Heart right ventricle (tissue), 16 donors: ENCODE results near the gene EHD2. TPM values are rescaled to one million over a fixed set of nuclear protein-coding genes. Genes with fewer than 3 reads are reported as not detected.
"Not testable (repeated sequence)": the region's sequence is repeated elsewhere in the genome, so short reads cannot be mapped to it uniquely, and the experiment has no call there.

Experiments
- ATAC-seq, 8 donors: fragments of 200-7000 bp; cut with Tn5 transposase; one replicate each; pipeline ENCODE4 v1.9.1; 2020; ENCODE audit warnings: mild to moderate bottlenecking in 8 of 8, moderate library complexity in 8 of 8, moderate number of reproducible peaks in 1 of 8
- DNase-seq, 2 donors: peaks; one replicate each; pipeline ENCODE4 v3.0.0-alpha.2; 2020
- H3K27ac ChIP-seq, 10 donors: fragments of 200-600 bp; sonication (generic) in 2 of 10; one replicate each; pipeline versions ENCODE4 v1.5.0 to v1.8.0; 2020 to 2022; ENCODE audit warnings: mild to moderate bottlenecking in 3 of 10
- H3K27me3 ChIP-seq, 7 donors: fragments of 200-600 bp; one replicate each; pipeline ENCODE4 v1.8.0; 2021 to 2022; ENCODE audit warnings: mild to moderate bottlenecking in 2 of 7
- H3K36me3 ChIP-seq, 9 donors: fragments of 200-600 bp; sonication (generic) in 1 of 9; one replicate each; pipeline versions ENCODE4 v1.5.0 to v1.8.0; 2020 to 2022; ENCODE audit warnings: mild to moderate bottlenecking in 2 of 9
- H3K4me1 ChIP-seq, 9 donors: fragments of 200-600 bp; sonication (generic) in 1 of 9; one replicate each; pipeline versions ENCODE4 v1.5.0 to v1.8.0; 2020 to 2022; ENCODE audit warnings: mild to moderate bottlenecking in 4 of 9
- H3K4me3 ChIP-seq, 10 donors: fragments of 200-600 bp; sonication (generic) in 2 of 10; one replicate each; pipeline versions ENCODE4 v1.5.0 to v1.8.0; 2020 to 2022; ENCODE audit warnings: mild to moderate bottlenecking in 7 of 10, moderate library complexity in 2 of 10
- H3K9me3 ChIP-seq, 11 donors: fragments of 200-600 bp in 10 of 11; sonication (generic) in 2 of 11; one replicate each; pipeline versions ENCODE4 v1.5.0 to v1.8.0; 2013 to 2022; ENCODE audit warnings: mild to moderate bottlenecking in 2 of 11, control low read depth in 1 of 11, moderate library complexity in 1 of 11
- WGBS, 2 donors: extraction: QIAGEN DNeasy Blood & Tissue Kit; methylation state at CpG; one replicate each; pipeline ENCODE4 v1.1.7; 2013; ENCODE audit warnings: inconsistent platforms in 1 of 2; 5-methylcytosine and 5-hydroxymethylcytosine counted together
- intact Hi-C, 10 donors: fragments of 100-400 bp; cut with DNase I; formaldehyde crosslinking; loops; one replicate each; pipeline versions ENCODE4 v1.11.1 to v1.14.2; 2022
- polyA plus RNA-seq, 2 donors: library from polyadenylated mRNA; stranded (reverse); fragments of 200-250 nt; gene quantifications; one replicate each; pipeline ENCODE4 v1.2.3, GENCODE V29; 2013
- total RNA-seq, 10 donors: library from RNA; stranded (reverse); fragmentation: NEBNext Ultra II Directional in 3 of 10; extraction: Animal tissue kit (Norgen Biotek cat#: 25700) in 3 of 10; gene quantifications; one replicate each; pipeline versions ENCODE4 v1.2.1 to v1.2.4, GENCODE V29; 2021 to 2023
- TF ChIP-seq, protein P1 (sequence below), 9 donors: fragments of 200-600 bp; sonication (generic) in 2 of 9; IDR thresholded peaks; one replicate each; pipeline versions ENCODE4 v1.5.0 to v1.8.0; 2021 to 2022; ENCODE audit warnings: antibody characterized with exemption in 9 of 9, mild to moderate bottlenecking in 5 of 9, moderate library complexity in 1 of 9
- donor health status: Arrhythmogenic right ventricular cardiomyopathy.
- donor health status: ischemic (EF 13 %, LVEDD 7.1; RV severe dilation, severe dysfunction).
- donor health status: healthy with polysubstance abuse.
- donor health status: DM: no; HTN: yes; CAD: no.
- donor health status: DM: no; HTN: no; CAD: no.
- donor health status: ischemic (EF 25% LVEDD 6.9; RV normal size, moderate dysfunction).
- donor health status: ischemic (EF 25% LVEDD 5.7; RV mildly dilated, moderate dysfunction).
- donor health status: healthy.
- donor health status: DM: yes; HTN: yes; CAD: no.
- donor health status: Ischemic cardiomyopathy.
- donor health status: ischemic (EF 35%, LVEDD 5.7; RV mildly dilated, moderate dysfunction).
- donor health status: nonischemic (EF 11% LVEDD 7.7; RV severe dilation, severe dysfunction).
- donor health status: DM: yes; HTN: yes; CAD: no.
- donor health status: PGD.
- donor health status: ischemic (EF 29% LVEDD 5.4; RV normal size, mild dysfunction).
- donor health status: nonischemic (EF 23%, LVEDD 6.1; RV moderate dilation, normal function).

Gene EHD2
- total and polyA plus RNA-seq, 12 donors, result 27.5 to 78.2 (median 47.5) TPM

DNA sequence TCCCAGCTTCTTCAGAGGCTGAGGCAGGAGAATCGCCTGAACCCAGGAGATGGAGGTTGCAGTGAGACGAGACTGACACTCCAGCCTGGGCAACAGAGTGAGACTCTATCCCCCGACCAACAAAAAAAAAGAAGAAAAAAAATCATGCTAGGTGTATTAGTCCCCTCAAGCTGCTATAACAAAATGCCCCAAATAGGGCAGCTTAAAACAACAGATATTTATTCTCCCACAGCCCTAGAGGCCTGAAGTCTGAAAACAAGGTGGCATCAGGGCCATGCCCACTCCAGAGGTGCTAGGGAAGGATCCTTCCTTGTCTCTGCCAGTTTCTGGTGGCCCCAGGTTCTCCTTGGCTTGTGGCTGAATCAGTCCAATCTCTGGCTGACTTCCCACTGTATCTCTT is 8.6 kb upstream of the EHD2 start:
- WGBS, 2 donors, result 98 to 99% methylated on average over 3 of the region's 3 CpGs
- peaks cover 3 to 43% (median 23%) of the 10 kb centered on the region in 9 donors for H3K36me3 ChIP-seq
- no peak overlapping the region for H3K27ac ChIP-seq
- TF ChIP-seq, protein P1, sequence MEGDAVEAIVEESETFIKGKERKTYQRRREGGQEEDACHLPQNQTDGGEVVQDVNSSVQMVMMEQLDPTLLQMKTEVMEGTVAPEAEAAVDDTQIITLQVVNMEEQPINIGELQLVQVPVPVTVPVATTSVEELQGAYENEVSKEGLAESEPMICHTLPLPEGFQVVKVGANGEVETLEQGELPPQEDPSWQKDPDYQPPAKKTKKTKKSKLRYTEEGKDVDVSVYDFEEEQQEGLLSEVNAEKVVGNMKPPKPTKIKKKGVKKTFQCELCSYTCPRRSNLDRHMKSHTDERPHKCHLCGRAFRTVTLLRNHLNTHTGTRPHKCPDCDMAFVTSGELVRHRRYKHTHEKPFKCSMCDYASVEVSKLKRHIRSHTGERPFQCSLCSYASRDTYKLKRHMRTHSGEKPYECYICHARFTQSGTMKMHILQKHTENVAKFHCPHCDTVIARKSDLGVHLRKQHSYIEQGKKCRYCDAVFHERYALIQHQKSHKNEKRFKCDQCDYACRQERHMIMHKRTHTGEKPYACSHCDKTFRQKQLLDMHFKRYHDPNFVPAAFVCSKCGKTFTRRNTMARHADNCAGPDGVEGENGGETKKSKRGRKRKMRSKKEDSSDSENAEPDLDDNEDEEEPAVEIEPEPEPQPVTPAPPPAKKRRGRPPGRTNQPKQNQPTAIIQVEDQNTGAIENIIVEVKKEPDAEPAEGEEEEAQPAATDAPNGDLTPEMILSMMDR (IDR thresholded peaks at IDR 0.05), result no peak
- H3K4me3 ChIP-seq, result no peak overlapping the region
- H3K27me3 ChIP-seq, result peaks cover 0 to 5% (median 0%) of the 10 kb centered on the region in 7 donors
- DNase-seq, result no peak
- no peaks in the 10 kb centered on the region for H3K9me3 ChIP-seq
- intact Hi-C loops, result loop anchor here in 4 of 10 donors (5.0 to 10.0 kb wide), 4 partner anchors 83 to 420 kb away; no protein-coding TSS in a partner anchor
- ATAC-seq, result no peak
- H3K4me1 ChIP-seq, result no peaks in the 10 kb centered on the region

DNA sequence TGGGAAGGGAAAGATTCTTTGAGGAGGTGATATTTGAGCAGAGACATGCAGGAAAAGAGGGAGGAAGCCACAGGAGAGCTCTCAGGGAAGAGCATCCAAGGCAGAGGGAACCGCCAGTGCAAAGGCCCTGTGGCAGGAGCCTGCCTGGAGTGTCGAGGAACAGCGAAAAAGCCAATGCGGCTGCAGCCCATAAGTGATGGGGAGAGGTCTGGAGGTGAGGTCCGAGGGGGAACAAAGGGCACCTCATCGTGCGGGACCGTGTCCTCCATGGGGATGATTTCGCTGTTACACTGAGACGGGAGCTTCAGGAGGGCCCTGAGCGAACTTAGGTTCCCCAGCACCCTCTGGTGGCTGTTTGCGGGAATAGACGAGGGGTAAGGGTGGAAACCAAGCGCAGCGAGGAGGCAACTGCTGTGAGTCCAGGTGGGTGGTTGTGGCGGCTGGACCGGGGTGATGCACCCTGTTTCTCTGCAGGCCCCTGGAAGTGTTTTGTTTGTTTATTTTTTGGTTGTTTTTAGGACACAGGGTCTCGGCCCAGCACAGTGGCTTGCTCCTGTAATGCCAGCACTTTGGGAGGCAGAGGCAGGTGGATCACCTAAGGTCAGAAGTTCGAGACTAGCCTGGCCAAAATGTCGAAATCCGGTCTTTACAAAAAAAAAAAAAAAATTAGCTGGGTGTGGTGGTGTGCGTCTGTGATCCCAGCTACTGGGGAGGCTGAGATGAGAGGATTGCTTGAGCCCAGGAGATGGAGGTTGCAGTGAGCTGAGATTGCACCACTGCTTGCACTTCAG is 5.9 kb upstream of the EHD2 start:
- Histone ChIP-seq H3K36me3 (peaks cover 0 to 16% (median 5%) of the 10 kb centered on the region in 9 donors), H3K27me3 (peaks cover 0 to 12% (median 0%) of the 10 kb centered on the region in 7 donors), H3K9me3 (no peaks in the 10 kb centered on the region), H3K27ac (no peak overlapping the region), H3K4me3 (no peak overlapping the region), H3K4me1 (no peaks in the 10 kb centered on the region)
- intact Hi-C loops, result loop anchor here in 5 of 10 donors (1.0 to 10.0 kb wide), 5 partner anchors 80 to 423 kb away; no protein-coding TSS in a partner anchor
- WGBS, 2 donors, result 20 to 21% methylated on average over 22 of the region's 22 CpGs
- ATAC-seq (peak; percentile 61 to 87 (median 82)), DNase-seq (peak; percentile 58 to 68)
- TF ChIP-seq, protein P1 (IDR thresholded peaks at IDR 0.05), result peak; percentile 52 to 84 (median 77)

DNA sequence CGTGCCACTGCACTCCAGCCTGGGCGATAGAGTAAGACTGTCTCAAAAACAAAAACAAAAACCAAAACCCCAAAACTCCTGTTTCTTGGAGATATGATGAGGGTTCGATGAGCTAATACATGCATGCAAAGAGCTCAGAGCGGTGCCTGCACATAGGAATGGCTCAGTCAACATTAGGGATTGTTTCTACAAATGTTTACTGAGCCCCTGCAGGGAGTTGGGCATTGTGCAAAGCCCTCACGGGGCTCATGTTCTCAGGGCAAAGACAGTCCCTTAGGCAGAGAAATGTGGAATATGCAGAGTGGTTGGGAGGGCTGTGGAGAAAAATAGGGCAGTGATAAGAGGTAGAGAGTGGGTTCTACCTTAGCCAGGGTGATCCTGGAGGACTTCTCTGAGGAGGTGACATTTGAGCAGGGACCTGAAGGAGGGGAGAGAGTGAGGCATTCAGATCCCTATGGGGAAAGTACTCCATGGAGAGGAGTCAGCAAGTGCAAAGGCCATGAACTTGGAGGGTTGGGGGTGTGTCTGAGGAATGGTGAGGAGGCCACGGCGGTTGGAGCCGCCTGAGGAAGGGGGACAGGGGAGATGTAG is 1.5 kb upstream of the EHD2 start:
- H3K4me1 ChIP-seq, result peaks cover 7 to 33% (median 18%) of the 10 kb centered on the region in 9 donors
- H3K36me3 ChIP-seq, result peaks cover 0 to 16% (median 3%) of the 10 kb centered on the region in 9 donors
- intact Hi-C loops, result loop anchor here in 8 of 10 donors (2.0 to 5.0 kb wide), 7 partner anchors 17 to 81 kb away; partner anchors contain the start of gene NOP53 (in 1 of the 8)
- DNase-seq (no peak), ATAC-seq (no peak)
- H3K27me3 ChIP-seq, result peaks cover 0 to 34% (median 4%) of the 10 kb centered on the region in 7 donors
- peaks cover 0 to 15% (median 0%) of the 10 kb centered on the region in 11 donors for H3K9me3 ChIP-seq
- H3K27ac ChIP-seq, result no peak overlapping the region
- WGBS, 2 donors, result 85 to 87% methylated on average over 8 of the region's 8 CpGs
- TF ChIP-seq, protein P1 (IDR thresholded peaks at IDR 0.05), result no peak
- H3K4me3 ChIP-seq, result no peak overlapping the region

DNA sequence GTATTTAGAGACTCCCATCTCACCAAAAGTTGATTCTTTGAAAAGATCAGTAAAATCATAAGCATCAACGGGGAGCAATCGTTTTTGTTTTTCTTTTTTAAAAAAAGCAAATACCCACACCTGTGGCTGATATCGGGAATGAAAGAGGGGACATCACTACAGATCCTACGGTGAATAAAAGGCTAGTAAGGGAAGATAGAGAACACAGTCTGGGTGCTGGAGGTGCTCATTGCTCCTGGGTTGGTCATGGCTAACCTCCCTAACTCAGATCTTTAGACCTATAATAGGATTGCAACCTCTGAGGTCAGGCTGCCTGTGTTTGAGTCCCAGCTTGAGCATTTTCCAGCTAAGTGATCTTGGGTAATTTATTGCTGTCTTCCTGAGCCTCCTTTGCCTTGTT is 1.1 kb downstream of the EHD2 start:
- ATAC-seq, result no peak
- H3K4me3 ChIP-seq, result peak overlapping the region; percentile 58 to 79 (median 69)
- TF ChIP-seq, protein P1 (IDR thresholded peaks at IDR 0.05), result no peak
- DNase-seq, result no peak
- WGBS, 2 donors, result 61 to 86% methylated on average over 4 of the region's 4 CpGs
- intact Hi-C loops, result loop anchor here in 5 of 10 donors (5.0 kb wide), 3 partner anchors 68 to 78 kb away; no protein-coding TSS in a partner anchor
- peak overlapping the region; percentile 77 to 95 (median 86) for H3K27ac ChIP-seq
- peaks cover 0 to 34% (median 4%) of the 10 kb centered on the region in 7 donors for H3K27me3 ChIP-seq
- H3K4me1 ChIP-seq, result peaks cover 20 to 57% (median 39%) of the 10 kb centered on the region in 9 donors
- H3K36me3 ChIP-seq, result peaks cover 0 to 31% (median 11%) of the 10 kb centered on the region in 9 donors
- H3K9me3 ChIP-seq, result peaks cover 0 to 15% (median 0%) of the 10 kb centered on the region in 11 donors

DNA sequence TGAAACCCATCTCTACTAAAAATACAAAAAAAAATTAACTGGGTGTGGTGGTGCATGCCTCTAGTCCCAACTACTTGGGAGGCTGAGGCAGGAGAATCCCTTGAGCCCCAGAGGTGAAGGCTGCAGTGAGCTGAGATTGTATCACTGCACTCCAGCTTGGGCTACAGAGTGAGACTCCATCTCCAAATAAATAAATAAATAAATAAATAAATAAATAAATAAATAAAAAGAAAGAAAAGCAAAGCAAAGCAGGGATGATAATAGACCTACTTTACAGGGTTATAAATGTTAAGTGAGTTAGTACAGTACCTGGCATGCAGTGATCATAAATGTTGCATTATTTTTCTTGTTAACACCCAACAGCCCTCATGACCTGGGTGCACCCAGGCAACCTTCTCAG is 1.6 kb downstream of the EHD2 start:
- intact Hi-C loops, result loop anchor here in 6 of 10 donors (5.0 kb wide), 3 partner anchors 67 to 77 kb away; no protein-coding TSS in a partner anchor
- peaks cover 0 to 31% (median 11%) of the 10 kb centered on the region in 9 donors for H3K36me3 ChIP-seq
- H3K27ac ChIP-seq, result peak overlapping the region in 5 of 10 donors; percentile 77 to 95 (median 86)
- ATAC-seq, DNase-seq: not testable (repeated sequence)
- H3K27me3 ChIP-seq, result peaks cover 0 to 34% (median 4%) of the 10 kb centered on the region in 7 donors
- peaks cover 23 to 62% (median 42%) of the 10 kb centered on the region in 9 donors for H3K4me1 ChIP-seq
- H3K4me3 ChIP-seq, result peak overlapping the region in 9 of 10 donors; percentile 60 to 79 (median 69)
- H3K9me3 ChIP-seq, result peaks cover 0 to 15% (median 0%) of the 10 kb centered on the region in 11 donors
